Ishikawa (cell line): ENCODE measurements around the gene ABCD3.

Source experiments
- CEBPB ChIP-seq: IDR thresholded peaks from 2 replicates; pipeline ENCODE4 v1.6.1; 2012
- CREB1 ChIP-seq: IDR thresholded peaks from 2 replicates; pipeline ENCODE4 v1.6.1; 2012; ENCODE audit warnings: low read depth
- EGR1 ChIP-seq: IDR thresholded peaks from 2 replicates; pipeline ENCODE4 v1.6.1; 2012
- EP300 ChIP-seq: IDR thresholded peaks from 2 replicates; pipeline ENCODE4 v1.6.1; 2012; ENCODE audit warnings: borderline replicate concordance
- FOXM1 ChIP-seq: IDR thresholded peaks from 2 replicates; pipeline ENCODE4 v1.6.1; 2012; ENCODE audit warnings: low read depth, borderline replicate concordance
- NFIC ChIP-seq: IDR thresholded peaks from 2 replicates; pipeline ENCODE4 v1.6.1; 2012
- RAD21 ChIP-seq: IDR thresholded peaks from 2 replicates; pipeline ENCODE4 v1.6.1; 2012; ENCODE audit warnings: low read depth
- TAF1 ChIP-seq: IDR thresholded peaks from 2 replicates; pipeline ENCODE4 v1.6.1; 2012; ENCODE audit warnings: low read depth, mild to moderate bottlenecking
- TCF12 ChIP-seq: IDR thresholded peaks from 2 replicates; pipeline ENCODE4 v1.6.1; 2012; ENCODE audit warnings: low read depth
- TEAD4 ChIP-seq: IDR thresholded peaks from 2 replicates; pipeline ENCODE4 v1.6.1; 2012
- YY1 ChIP-seq: IDR thresholded peaks from 2 replicates; pipeline ENCODE4 v1.6.1; 2012; ENCODE audit warnings: low read depth
- TF ChIP-seq, protein P1 (sequence below): IDR thresholded peaks from 2 replicates; pipeline ENCODE4 v1.6.1; 2012; ENCODE audit warnings: low read depth, mild to moderate bottlenecking
- TF ChIP-seq, protein P2 (sequence below): IDR thresholded peaks from 2 replicates; pipeline ENCODE4 v1.6.1; 2012
- TF ChIP-seq, protein P3 (sequence below): IDR thresholded peaks from 2 replicates; pipeline ENCODE4 v1.6.1; 2012

Gene ABCD3

DNA sequence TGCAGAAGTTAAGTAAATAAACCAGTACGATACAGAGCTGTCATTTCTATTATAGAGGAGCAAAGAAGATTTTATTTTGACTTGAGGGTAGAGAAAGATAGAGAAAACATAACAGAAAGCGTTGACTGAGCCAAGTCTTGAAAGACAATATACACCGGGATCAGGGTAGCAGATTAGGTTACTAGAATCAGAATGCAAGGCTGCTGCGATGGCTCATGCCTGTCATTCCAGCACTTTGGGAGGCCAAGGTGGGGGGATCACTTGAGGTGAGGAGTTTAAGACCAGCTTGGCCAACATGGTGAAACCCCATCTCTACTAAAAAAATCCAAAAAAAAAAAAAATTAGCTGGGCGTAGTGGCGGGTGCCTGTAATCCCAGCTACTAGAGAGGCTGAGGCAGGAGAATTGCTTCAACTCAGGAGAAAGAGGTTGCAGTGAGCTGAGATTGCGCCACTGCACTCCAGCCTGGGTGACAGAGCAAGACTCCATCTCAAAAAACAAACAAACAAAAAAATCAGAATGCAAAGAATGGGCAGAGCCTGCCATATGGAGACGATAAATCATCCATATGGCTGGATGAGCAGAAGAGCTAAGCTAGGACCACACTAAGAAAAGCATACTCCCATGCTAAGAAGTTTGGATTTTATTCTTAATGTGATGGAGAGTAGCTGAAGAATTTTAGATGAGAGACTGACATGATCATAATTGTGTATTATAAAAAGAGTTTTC lies 9.9 kb upstream of the ABCD3 start:
- TF ChIP-seq TCF12 (no peak), EGR1 (no peak), EP300 (no peak), NFIC (no peak), YY1 (no peak), CREB1 (no peak), TAF1 (no peak)
- TF ChIP-seq, protein P1, sequence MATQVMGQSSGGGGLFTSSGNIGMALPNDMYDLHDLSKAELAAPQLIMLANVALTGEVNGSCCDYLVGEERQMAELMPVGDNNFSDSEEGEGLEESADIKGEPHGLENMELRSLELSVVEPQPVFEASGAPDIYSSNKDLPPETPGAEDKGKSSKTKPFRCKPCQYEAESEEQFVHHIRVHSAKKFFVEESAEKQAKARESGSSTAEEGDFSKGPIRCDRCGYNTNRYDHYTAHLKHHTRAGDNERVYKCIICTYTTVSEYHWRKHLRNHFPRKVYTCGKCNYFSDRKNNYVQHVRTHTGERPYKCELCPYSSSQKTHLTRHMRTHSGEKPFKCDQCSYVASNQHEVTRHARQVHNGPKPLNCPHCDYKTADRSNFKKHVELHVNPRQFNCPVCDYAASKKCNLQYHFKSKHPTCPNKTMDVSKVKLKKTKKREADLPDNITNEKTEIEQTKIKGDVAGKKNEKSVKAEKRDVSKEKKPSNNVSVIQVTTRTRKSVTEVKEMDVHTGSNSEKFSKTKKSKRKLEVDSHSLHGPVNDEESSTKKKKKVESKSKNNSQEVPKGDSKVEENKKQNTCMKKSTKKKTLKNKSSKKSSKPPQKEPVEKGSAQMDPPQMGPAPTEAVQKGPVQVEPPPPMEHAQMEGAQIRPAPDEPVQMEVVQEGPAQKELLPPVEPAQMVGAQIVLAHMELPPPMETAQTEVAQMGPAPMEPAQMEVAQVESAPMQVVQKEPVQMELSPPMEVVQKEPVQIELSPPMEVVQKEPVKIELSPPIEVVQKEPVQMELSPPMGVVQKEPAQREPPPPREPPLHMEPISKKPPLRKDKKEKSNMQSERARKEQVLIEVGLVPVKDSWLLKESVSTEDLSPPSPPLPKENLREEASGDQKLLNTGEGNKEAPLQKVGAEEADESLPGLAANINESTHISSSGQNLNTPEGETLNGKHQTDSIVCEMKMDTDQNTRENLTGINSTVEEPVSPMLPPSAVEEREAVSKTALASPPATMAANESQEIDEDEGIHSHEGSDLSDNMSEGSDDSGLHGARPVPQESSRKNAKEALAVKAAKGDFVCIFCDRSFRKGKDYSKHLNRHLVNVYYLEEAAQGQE, result no peak
- TF ChIP-seq, protein P2, sequence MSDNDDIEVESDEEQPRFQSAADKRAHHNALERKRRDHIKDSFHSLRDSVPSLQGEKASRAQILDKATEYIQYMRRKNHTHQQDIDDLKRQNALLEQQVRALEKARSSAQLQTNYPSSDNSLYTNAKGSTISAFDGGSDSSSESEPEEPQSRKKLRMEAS, result no peak

DNA sequence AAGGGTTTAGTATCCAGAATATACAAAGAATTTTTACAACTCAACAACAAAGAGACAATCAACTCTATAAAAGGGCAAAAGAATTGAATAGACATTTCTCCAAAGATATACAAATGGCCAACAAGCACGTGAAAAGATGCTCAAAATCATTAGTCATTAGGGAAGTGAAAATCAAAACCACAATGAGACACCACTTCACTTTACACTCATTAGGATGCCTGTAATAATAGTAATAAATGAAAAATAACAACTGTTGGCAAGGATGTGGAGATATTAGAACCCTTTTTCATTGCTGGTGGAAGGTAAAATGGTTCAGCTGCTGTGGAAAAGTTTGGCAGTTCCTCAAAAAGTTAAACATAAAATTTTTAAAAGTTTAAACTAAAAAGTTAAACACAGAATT lies 7.0 kb upstream of the ABCD3 start:
- no peak for TF ChIP-seq YY1
- no peak for TF ChIP-seq EGR1
- TF ChIP-seq CREB1, result no peak
- no peak for TF ChIP-seq EP300
- TF ChIP-seq, protein P1, result no peak
- TF ChIP-seq TCF12, result no peak
- TF ChIP-seq TAF1, result no peak
- no peak for TF ChIP-seq RAD21
- no peak for TF ChIP-seq FOXM1
- TF ChIP-seq, protein P2, result no peak
- TF ChIP-seq NFIC, result no peak

DNA sequence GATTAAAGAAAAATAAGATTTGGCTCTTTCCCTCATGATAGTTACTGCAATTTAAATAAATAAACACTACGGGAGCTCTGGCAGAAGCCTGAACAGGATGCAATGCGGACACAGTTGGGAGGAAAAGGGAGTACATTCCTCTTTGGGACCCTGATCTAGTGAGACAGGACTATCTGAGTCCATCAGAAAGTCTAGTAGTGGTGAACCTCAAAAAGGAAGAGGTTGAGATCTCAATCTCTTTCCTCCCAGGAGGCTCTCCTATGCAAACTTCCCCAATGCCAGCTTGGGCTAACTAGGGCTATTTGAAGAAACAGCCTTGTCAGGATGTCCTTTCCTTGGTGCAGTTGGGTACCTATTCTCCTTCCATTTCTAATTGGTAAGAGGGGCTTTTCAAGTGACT lies 4.9 kb upstream of the ABCD3 start:
- TF ChIP-seq TEAD4 (no peak), TAF1 (no peak), TCF12 (no peak)

DNA sequence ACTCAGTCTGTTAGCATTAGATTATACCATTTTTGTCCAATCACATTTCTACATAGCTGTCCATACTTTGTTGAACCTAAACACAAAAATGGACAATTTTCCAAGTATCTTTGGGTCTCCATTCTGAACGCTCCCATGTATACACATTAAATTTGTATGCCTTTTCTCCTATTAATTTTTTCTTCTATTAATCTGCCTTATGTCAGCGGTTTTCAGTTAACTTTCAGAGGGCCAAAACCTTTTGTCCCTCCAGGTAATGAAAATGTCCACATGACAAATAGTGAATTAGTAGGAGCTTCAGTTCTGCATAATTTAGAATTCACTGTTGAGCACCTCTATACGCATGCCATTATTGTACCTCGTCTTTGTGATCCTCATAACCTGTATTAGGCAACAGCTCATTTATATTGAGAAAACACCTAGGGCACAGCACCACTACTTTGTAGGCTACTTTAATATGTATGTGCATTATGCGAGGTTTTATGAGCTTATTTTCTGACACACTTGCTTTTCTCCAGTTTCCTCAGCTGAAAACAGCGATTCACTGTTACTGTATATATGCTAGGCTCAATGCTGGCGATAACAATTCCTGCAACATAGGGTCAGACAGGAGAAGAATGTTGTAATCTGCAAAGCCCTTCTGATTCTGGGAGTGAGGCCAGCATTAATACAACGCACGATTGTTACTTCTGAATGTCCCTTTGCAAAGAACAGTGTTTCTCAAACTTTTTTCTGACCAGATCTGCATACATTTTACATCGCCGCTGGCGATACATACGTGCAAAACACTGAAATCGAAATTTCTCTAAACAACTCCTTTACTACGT lies 1.1 kb upstream of the ABCD3 start:
- TF ChIP-seq CEBPB, result peak; percentile 14; the same call in 1 of the 2 replicates
- TF ChIP-seq EP300, result no peak
- no peak for TF ChIP-seq FOXM1
- TF ChIP-seq, protein P3, sequence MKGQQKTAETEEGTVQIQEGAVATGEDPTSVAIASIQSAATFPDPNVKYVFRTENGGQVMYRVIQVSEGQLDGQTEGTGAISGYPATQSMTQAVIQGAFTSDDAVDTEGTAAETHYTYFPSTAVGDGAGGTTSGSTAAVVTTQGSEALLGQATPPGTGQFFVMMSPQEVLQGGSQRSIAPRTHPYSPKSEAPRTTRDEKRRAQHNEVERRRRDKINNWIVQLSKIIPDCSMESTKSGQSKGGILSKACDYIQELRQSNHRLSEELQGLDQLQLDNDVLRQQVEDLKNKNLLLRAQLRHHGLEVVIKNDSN, result no peak
- TF ChIP-seq EGR1, result no peak

DNA sequence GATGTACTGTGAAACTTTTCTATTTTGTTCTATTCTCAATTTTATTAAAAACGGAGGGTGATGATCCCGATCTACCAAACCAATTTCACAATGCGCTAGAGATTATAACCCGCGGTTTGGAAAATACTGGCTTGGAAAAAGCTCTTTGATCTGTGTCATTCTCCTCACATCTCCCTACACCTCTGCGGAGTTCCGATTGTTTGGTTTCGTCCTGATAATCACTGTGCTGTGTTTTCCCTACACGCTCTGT lies 536 bp upstream of the ABCD3 start:
- TF ChIP-seq, protein P1, result peak; percentile 6; the same call in 1 of the 2 replicates
- no peak for TF ChIP-seq NFIC
- no peak for TF ChIP-seq TEAD4
- no peak for TF ChIP-seq TCF12
